H4 (cell line): ENCODE measurements around the gene RNF150. TPM values are rescaled to one million over a fixed set of nuclear protein-coding genes. Genes with fewer than 3 reads are reported as not detected.
"Not testable (repeated sequence)": the region's sequence is repeated elsewhere in the genome, so short reads cannot be mapped to it uniquely, and the experiment has no call there.

ENCODE experiments used
- DNase-seq: peaks from one replicate; pipeline ENCODE4 v3.0.0-alpha.2; 2015; ENCODE audit warnings: low spot score
- total RNA-seq: library from RNA; depleted of rRNA; stranded (reverse); fragments of >200 nt; shearing (Covaris generic); gene quantifications from 2 replicates; pipeline ENCODE4 v1.2.3, GENCODE V29; 2014; rRNA removed

Gene RNF150
- total RNA-seq, 1 experiment from 2014 or later = 3.1 TPM

DNA sequence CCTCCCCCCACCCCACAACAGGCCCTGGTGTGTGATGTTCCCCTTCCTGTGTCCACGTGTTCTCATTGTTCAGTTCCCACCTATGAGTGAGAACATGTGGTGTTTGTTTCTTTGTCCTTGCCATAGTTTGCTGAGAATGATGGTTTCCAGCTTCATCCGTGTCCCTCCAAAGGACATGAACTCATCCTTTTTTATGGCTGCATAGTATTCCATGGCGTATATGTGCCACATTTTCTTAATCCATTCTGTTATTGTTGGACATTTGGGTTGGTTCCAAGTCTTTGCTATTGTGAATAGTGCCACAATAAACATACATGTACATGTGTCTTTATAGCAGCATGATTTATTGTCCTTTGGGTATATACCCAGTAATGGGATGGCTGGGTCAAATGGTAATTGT lies 312.7 kb downstream of the RNF150 start:
- not testable (repeated sequence) for DNase-seq

DNA sequence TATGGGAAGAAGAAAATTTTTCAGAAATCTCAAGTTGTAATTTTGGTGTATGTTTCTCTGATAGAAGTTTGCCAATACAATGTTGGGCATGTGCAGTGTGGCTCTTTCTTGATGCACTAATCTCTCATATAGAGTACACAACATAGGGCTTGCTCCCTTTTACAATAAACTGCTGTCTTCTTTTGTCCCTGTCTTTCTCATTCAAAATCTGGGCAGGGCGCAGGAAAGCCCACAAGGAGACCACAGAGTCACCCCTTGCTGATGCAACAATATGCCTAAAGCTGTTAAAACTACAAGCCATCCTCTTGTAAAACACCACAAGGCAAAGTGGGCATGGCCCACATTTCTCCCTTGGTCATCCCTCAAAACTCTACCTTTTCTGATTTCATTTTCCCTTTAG lies 313.7 kb downstream of the RNF150 start:
- DNase-seq = no peak

DNA sequence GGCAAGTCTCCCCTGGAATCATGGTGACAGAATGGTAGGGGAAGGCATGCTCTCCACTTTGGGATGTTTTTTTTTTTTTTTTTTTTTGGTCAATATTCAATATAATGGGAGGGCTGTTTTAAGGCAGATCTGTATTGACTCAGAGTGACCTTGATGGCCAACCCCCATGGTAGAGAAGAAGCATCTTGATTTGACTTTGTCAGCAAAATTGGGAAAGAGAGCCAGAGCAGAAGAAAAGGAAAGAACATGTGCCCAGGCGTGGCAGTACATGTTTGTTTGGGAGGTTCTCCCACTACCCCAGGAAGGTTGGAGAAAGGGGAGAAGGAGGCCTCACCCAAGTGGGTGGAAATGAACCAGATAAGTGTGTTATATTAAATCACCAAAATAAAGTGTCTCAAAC lies 314.8 kb downstream of the RNF150 start:
- DNase-seq = no peak

DNA sequence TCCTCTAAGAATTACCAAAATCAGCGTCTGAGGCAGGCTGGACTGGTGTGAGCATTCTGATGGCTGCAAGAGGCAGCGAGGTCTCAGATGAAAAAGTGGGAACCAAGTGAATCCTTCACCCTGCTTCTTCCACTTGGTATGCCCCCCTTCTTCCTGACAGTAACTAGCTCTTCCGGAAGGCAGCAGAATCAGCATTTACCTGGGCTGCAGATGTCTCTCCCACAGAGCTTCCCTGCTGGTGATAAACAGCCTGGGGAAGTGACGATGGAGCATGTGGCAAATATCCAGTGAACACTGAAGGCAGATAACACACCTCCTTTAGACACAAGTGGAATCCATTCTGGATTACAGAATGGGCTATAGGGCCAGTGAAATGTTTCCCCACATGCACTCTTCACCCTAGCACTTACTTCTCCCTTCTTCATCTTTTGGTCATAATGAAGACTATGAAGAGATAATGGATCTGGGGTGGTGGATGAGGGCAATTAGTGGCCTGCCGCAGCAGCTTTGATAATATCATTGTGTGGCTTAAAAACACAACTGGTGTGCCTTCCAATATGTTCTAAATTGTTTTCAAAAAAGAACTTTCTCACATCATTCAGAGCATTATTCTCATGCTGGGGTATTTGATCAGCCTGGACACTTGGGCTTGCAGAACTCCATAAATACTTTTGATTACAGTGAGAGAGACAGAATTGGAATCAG lies 316.3 kb downstream of the RNF150 start:
- DNase-seq = no peak

DNA sequence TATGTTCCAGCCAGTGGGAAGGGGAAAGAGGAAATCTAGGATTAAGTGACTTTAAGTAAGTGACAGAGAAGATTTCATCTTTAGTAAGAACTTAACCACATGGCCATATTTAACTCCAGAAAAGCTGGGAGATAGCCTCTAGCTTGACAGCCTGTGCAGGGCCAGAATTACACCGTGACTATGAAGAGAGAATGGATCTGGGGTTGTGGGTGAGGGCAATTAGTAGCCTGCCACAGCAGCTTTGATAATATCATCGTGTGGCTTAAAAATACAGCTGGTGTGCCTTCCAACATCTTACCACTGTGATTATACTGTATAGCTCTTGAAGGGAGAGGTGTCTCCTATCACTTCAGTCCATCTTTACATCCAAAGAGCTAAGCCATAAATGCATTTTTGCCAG lies 319.5 kb downstream of the RNF150 start:
- DNase-seq = no peak

DNA sequence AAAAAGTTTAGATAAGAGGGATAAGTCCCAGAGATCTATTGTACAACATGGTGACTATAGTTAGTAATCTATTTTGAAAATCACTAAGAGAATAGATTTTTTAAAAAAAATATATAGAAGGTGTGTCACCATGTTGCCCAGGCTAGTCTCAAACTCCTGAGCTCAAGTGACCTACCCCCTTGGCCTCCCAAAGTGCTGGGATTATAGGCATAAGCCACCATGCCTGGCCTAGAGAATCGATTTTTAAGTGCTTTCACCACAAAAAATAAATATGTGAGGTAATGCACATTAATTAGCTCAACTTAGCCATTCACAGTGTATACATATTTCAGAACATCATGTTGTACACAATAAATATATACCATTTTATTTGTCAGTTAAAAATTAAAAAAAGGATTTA lies 320.4 kb downstream of the RNF150 start:
- DNase-seq = no peak

DNA sequence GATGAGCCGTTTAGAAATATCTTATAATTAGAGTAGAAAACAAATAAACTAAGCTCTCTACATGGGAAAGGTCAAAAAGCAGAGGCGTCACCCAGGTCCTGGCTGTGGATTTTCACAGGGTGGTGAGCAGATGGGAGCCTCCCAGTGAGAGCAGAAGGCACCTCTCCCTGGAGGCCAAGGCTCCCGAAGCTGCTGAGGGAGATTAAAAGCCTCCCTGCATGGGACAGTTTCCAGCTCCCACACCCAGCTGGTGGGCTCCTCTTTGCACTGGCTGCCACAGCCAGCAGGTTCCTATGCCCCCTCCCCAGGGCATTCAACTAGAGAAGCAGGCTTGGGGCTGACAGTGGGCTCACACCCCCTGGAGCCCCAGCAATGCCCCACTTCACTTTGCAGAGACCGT lies 321.8 kb downstream of the RNF150 start:
- no peak for DNase-seq

DNA sequence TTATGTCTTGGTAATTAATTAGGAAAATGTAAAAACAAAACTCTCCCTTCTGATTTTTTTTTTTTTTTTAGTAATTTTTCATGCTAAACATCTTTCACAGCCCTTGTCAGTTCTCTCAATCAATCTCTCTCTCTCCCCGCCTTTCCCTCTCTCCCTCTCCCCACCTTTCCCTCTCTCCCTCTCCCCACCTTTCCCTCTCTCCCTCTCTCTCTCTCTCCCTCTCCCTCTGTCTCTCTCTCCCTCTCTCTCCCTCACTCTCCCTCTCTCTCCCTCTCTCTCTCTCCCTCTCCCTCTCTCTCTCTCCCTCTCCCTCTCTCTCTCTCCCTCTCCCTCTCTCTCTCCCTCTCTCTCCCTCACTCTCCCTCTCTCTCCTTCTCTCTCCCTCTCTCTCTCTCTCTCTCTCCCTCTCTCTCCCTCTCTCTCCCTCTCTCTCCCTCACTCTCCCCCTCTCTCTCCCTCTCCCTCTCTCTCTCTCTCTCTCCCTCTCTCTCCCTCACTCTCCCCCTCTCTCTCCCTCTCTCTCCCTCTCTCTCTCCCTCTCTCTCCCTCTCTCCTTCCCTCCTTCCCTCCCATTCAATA lies 322.6 kb downstream of the RNF150 start:
- not testable (repeated sequence) for DNase-seq

Other genes with a start within 250 kb of the RNF150 start
- 26.2 and 40.5 TPM in 2 replicates for gene ZNF330, start 87.4 kb upstream of the RNF150 start, total RNA-seq